LNCAP (cell line): ENCODE results near the gene MYO16.

Experiments
- CTCF ChIP-seq: fragments of 450-650 bp; IDR thresholded peaks from 2 replicates; pipeline ENCODE4 v1.5.1; 2017; ENCODE audit warnings: mild to moderate bottlenecking

Gene MYO16

DNA sequence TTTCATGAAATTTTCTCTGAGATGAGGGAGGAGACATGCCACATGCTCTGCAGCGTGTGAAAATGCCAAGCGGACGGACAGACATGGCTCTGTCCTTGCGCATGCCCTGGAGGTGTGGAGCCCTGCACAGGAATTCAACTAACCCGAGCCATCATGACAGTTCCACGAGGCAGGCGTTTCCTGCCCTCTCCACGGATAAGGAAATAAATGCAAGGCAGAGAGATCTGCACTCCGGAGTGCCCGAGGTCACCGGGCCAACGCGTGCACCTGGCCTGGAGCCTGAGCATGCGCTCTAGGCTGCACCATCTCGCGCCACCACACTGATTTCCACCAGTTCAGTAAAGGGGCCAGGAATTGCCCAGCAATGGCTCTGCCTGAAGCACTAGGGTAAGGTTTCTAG is 298.2 kb downstream of the MYO16 start:
- no peak for TF ChIP-seq CTCF

DNA sequence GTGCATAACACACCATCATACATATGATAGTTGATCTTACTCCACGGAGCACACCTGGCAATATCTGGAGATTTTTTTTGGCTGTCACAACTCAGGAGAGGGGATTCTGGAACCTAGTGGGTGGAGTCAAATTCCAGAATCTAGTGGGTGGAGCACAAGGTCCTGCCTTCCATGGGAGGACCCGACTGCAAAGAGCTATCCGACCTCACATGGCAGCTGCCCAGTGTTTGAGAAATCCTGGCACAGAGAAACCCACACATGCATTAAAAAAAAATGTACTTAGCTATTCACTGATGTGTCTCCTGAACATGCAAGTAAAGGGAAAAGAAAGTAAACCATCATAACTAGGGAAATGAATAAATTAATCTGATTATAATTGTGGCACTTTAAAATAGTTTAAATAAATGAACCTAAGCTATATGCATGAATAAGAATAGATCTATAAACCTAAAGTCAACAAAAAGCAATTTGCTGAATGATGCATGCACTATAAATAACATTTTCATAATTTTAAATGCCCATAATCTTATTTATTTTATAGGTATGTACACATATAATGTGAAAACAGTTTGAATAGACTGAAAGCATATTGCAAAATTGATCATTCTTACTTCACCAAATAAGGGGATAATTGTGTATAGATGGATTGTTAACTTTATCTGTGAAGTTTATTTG is 300.3 kb downstream of the MYO16 start:
- no peak for TF ChIP-seq CTCF

DNA sequence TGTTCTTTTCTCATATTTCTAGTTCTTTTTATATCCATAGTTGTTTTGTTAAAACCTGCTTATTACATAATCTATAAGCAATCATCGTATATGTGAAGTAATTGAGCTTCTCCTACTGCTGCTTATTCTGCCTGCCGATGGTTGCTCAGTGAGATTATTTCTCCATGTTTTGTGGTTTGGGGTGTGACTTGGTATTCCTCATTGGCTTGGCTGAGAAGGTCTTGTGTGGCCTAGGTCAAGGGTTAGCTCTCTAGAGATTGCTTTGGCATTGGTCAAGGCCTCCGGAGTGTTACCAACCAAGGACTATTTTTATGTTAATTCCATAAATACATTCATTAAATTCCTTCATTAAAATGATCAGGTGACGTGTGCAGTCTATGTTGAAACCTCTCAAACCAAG is 302.8 kb downstream of the MYO16 start:
- TF ChIP-seq CTCF = no peak

DNA sequence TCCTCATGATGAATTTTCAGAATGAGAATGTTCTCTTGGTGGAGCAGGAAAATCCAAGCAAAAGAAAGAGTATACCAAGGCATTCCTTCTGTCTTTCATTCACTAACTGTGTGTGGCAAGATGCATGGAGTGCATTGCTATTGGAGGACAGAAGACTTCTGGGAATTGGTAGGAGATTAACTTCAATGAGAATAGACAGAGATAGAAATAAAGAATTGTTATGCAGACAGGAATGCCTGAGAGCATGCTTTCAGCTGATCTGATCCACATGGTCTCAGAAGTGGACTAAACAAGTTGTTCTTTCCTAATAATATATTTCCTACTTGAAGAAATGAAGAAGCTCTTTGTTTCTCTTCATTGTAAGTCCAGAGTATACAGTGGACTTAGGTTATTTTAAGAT is 303.6 kb downstream of the MYO16 start:
- no peak for TF ChIP-seq CTCF

GRCh38 chr13:108938155-108938554 is 308.7 kb downstream of the MYO16 start:
- TF ChIP-seq CTCF = no peak

DNA sequence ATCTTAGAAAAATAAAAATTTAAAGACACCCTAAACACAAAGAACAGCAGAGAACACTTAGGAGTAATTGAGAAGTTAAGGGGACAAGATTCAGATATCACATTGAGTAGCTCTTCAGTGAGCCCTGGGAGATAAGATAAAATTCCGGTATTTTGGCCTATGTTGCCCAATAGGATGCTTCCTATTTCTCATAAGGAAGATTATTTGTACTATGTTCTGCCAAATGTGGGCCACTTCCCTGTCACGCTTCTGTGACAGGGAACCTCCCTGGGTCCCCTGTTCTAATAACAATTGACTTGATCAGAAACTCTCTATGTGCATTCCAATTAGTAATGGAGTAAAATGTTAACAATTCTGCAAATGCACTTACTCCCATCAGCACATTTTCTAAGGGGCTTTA is 310.7 kb downstream of the MYO16 start:
- TF ChIP-seq CTCF = no peak

- TF ChIP-seq CTCF = no peak
Observed at GRCh38 chr13:108943842-108944241, 314.4 kb downstream of the MYO16 start.

GRCh38 chr13:108944760-108945159 is 315.3 kb downstream of the MYO16 start:
- no peak for TF ChIP-seq CTCF
